T-helper 2 cell treated with Interferon-gamma antibody and Interleukin-4, amounts not matched to agents 100 ng/mL and 5 ng/mL, for 36 hours (primary cell): ENCODE results near the gene TRIM71. TPM values are rescaled to one million over a fixed set of nuclear protein-coding genes. Genes with fewer than 3 reads are reported as not detected.
"Not testable (repeated sequence)": the region's sequence is repeated elsewhere in the genome, so short reads cannot be mapped to it uniquely, and the experiment has no call there.

Experiments used
- intact Hi-C: fragments of 100-400 bp; cut with micrococcal nuclease; formaldehyde crosslinking; loops from one replicate; pipeline ENCODE4 v1.15.1; 2023
- total RNA-seq: library from RNA; stranded (reverse); gene quantifications from 2 replicates; pipeline ENCODE4 v1.2.3, GENCODE V29; 2022

The TRIM71 gene
- total RNA-seq, 1 donor from 2014 or later, result not detected

GRCh38 chr3:32818970-32819511, 1.2 kb downstream of the TRIM71 start:
- intact Hi-C loops, result loop anchor here (5.0 kb wide), 1 partner anchor 393 kb away; no protein-coding TSS in a partner anchor

- intact Hi-C loops, result loop anchor here (5.0 kb wide), 1 partner anchor 393 kb away; no protein-coding TSS in a partner anchor
These were observed 2.0 kb downstream of the TRIM71 start for GRCh38 chr3:32819551-32820348.

GRCh38 chr3:32820430-32820829, 2.6 kb downstream of the TRIM71 start:
- intact Hi-C loops, result no loop called here

GRCh38 chr3:32820971-32821685, 3.3 kb downstream of the TRIM71 start:
- intact Hi-C loops, result no loop called here

GRCh38 chr3:32821686-32822296, 4.0 kb downstream of the TRIM71 start:
- intact Hi-C loops, result no loop called here

- intact Hi-C loops, result no loop called here
These were observed 5.1 kb downstream of the TRIM71 start for GRCh38 chr3:32822609-32823498.

GRCh38 chr3:32823641-32824184, 5.9 kb downstream of the TRIM71 start:
- intact Hi-C loops, result not testable (repeated sequence)

- intact Hi-C loops, result no loop called here
These were observed 8.0 kb downstream of the TRIM71 start for GRCh38 chr3:32825601-32826375.

GRCh38 chr3:32831062-32831461, 13.3 kb downstream of the TRIM71 start:
- intact Hi-C loops, result no loop called here

- intact Hi-C loops, result no loop called here
These were observed 14.0 kb downstream of the TRIM71 start for GRCh38 chr3:32831791-32832190.

- intact Hi-C loops, result no loop called here
These were observed 14.4 kb downstream of the TRIM71 start for GRCh38 chr3:32832193-32832592.

GRCh38 chr3:32835049-32835371, 17.2 kb downstream of the TRIM71 start:
- intact Hi-C loops, result no loop called here

GRCh38 chr3:32835961-32836360, 18.2 kb downstream of the TRIM71 start:
- intact Hi-C loops, result no loop called here

GRCh38 chr3:32836601-32837000, 18.8 kb downstream of the TRIM71 start:
- intact Hi-C loops, result no loop called here

- intact Hi-C loops, result no loop called here
These were observed 19.6 kb downstream of the TRIM71 start for GRCh38 chr3:32837366-32837765.

GRCh38 chr3:32837789-32838188, 20.0 kb downstream of the TRIM71 start:
- intact Hi-C loops, result no loop called here

GRCh38 chr3:32839714-32840085, 21.9 kb downstream of the TRIM71 start:
- intact Hi-C loops, result no loop called here

GRCh38 chr3:32840086-32840841, 22.5 kb downstream of the TRIM71 start:
- intact Hi-C loops, result no loop called here

GRCh38 chr3:32841341-32841740, 23.5 kb downstream of the TRIM71 start:
- intact Hi-C loops, result no loop called here
